Endothelial cell of umbilical vein (primary cell): Measurements from ENCODE around the gene TRIM41. TPM values are rescaled to one million over a fixed set of nuclear protein-coding genes. Genes with fewer than 3 reads are reported as not detected.

Source experiments
- BruUV-seq: library from RNA; stranded (reverse); fragments of 400-500 nt; replicated peaks from 2 replicates; lab custom pipeline; 2021; lab: Mats Ljungman, UMichigan
- CTCF ChIA-PET: fragments of 300-600, 350-600 bp; sonication (Branson Sonifier 250); formaldehyde crosslinking; loops from one replicate; lab custom pipeline; 2021; ENCODE audit warnings: antibody characterized with exemption, inconsistent platforms; lab: Charles Lee
- POLR2A ChIA-PET: fragments of 300-600, 350-600 bp; sonication (Branson Sonifier 250); formaldehyde crosslinking; loops from one replicate; lab custom pipeline; 2021; ENCODE audit warnings: antibody characterized with exemption, inconsistent platforms; lab: Charles Lee
- DNase-seq: peaks from one replicate; pipeline ENCODE4 v3.0.0-alpha.2; 2011; ENCODE audit warnings: low read depth, low spot score
- FAIRE-seq: peaks from 2 replicates; lab custom pipeline; 2011; peaks lifted over from hg19 to GRCh38; lab: Jason Lieb, UNC
- H2AFZ ChIP-seq: 2 replicates; pipeline ENCODE4 v1.6.0; 2012; ENCODE audit warnings: low read depth, low read length, control low read depth, inconsistent platforms
- H3K27ac ChIP-seq: 2 replicates; pipeline ENCODE4 v1.5.1; 2011; ENCODE audit warnings: low read depth, mild to moderate bottlenecking, control low read depth, low read length, moderate library complexity; ENCODE audit not compliant: insufficient read depth
- H3K27me3 ChIP-seq, 2 experiments: 2 replicates each; pipeline versions ENCODE4 v1.6.0 to v1.6.1; 2011; ENCODE audit warnings: low read length in 2 of 2, mixed read lengths in 1 of 2; ENCODE audit not compliant: control insufficient read depth in 2 of 2, insufficient read depth in 2 of 2
- H3K36me3 ChIP-seq, 2 experiments: 2 replicates in 1 of 2; 3 replicates in 1 of 2; pipeline ENCODE4 v1.5.1; 2011; ENCODE audit warnings: low read length in 2 of 2, mild to moderate bottlenecking in 1 of 2, moderate library complexity in 1 of 2; ENCODE audit not compliant: control insufficient read depth in 2 of 2, insufficient read depth in 2 of 2; ENCODE audit errors: extremely low read depth in 1 of 2
- H3K4me1 ChIP-seq: 3 replicates; pipeline ENCODE4 v1.5.1; 2011; ENCODE audit warnings: mild to moderate bottlenecking, low read length; ENCODE audit not compliant: control insufficient read depth, insufficient read depth; ENCODE audit errors: extremely low read depth
- H3K4me2 ChIP-seq: 2 replicates; pipeline ENCODE4 v1.6.1; 2011; ENCODE audit warnings: low read length, control low read depth, mixed read lengths; ENCODE audit not compliant: insufficient read depth
- H3K4me3 ChIP-seq, 3 experiments: fragments of 200-600 bp in 1 of 3; sonication (generic), shearing (Covaris generic) in 1 of 3; replicated peaks in 1 of 3; 2 replicates each; pipeline ENCODE4 v1.5.1; 2011 to 2016; ENCODE audit warnings: control low read depth in 3 of 3, low read length in 3 of 3, mild to moderate bottlenecking in 2 of 3, inconsistent platforms in 1 of 3, low read depth in 1 of 3, moderate library complexity in 1 of 3; ENCODE audit not compliant: insufficient read depth in 1 of 3
- H3K79me2 ChIP-seq: 2 replicates; pipeline ENCODE4 v1.6.0; 2012; ENCODE audit warnings: low read length, inconsistent platforms; ENCODE audit not compliant: control insufficient read depth, insufficient read depth
- H3K9ac ChIP-seq: replicated peaks from 2 replicates; pipeline ENCODE3; 2011; ENCODE audit warnings: low read length, control low read depth; ENCODE audit not compliant: insufficient read depth; ENCODE audit errors: extremely low read depth
- H3K9me1 ChIP-seq: replicated peaks from 3 replicates; pipeline ENCODE4 v1.6.0; 2011; ENCODE audit warnings: mild to moderate bottlenecking, low read length; ENCODE audit not compliant: control insufficient read depth, insufficient read depth; ENCODE audit errors: extremely low read depth
- H3K9me3 ChIP-seq: replicated peaks from 2 replicates; pipeline ENCODE4 v1.5.1; 2012; ENCODE audit warnings: low read length, inconsistent platforms; ENCODE audit not compliant: control insufficient read depth, insufficient read depth
- H4K20me1 ChIP-seq: replicated peaks from 2 replicates; pipeline ENCODE3; 2011; ENCODE audit warnings: mild to moderate bottlenecking, low read length; ENCODE audit not compliant: control insufficient read depth, insufficient read depth; ENCODE audit errors: extremely low read depth
- GATA2 ChIP-seq: IDR thresholded peaks from 2 replicates; pipeline ENCODE4 v1.7.0; 2011; ENCODE audit warnings: low read depth, mild to moderate bottlenecking, moderate library complexity, mixed read lengths, low read length; ENCODE audit not compliant: insufficient read length, insufficient read depth
- dilution Hi-C: fragments of 300-500 bp; cut with MboI; formaldehyde crosslinking; loops from one replicate; pipeline ENCODE4 v1.15.0; 2019; ENCODE audit warnings: low sequenced_read_pairs; ENCODE audit not compliant: extremely low pct_ligation_motif_present
- intact Hi-C: fragments of 100-400 bp; cut with micrococcal nuclease; formaldehyde crosslinking; loops from one replicate; pipeline ENCODE4 v1.10.0; 2022
- polyA plus RNA-seq, 4 experiments: library from polyadenylated mRNA; depleted of rRNA in 3 of 4; stranded (reverse) in 3 of 4; unstranded in 1 of 4; fragments of >200 nt; gene quantifications; 2 replicates each; pipeline versions ENCODE4 v1.2.1 to v1.2.3, GENCODE V29; 2011 to 2012; ENCODE audit warnings: missing spikeins in 1 of 4
- total RNA-seq: library from RNA; stranded (reverse); gene quantifications from 2 replicates; pipeline ENCODE4 v1.2.3, GENCODE V29; 2021
- TF ChIP-seq, protein P1 (sequence below), 2 donors: IDR thresholded peaks; 1 replicate in 1 of 2; 2 replicates in 1 of 2; pipeline ENCODE4 v1.5.1; 2011; ENCODE audit warnings: low read length in 2 of 2, mild to moderate bottlenecking in 2 of 2, moderate library complexity in 2 of 2, control low read depth in 1 of 2, inconsistent platforms in 1 of 2, low read depth in 1 of 2; ENCODE audit not compliant: insufficient read depth in 1 of 2; ENCODE audit errors: extremely low read depth in 1 of 2

The TRIM41 gene
- total and polyA plus RNA-seq, 2 donors (not counting 3 experiments of a cell fraction or from before 2014, with no cell fraction given): 11.2 to 19.9 TPM

DNA sequence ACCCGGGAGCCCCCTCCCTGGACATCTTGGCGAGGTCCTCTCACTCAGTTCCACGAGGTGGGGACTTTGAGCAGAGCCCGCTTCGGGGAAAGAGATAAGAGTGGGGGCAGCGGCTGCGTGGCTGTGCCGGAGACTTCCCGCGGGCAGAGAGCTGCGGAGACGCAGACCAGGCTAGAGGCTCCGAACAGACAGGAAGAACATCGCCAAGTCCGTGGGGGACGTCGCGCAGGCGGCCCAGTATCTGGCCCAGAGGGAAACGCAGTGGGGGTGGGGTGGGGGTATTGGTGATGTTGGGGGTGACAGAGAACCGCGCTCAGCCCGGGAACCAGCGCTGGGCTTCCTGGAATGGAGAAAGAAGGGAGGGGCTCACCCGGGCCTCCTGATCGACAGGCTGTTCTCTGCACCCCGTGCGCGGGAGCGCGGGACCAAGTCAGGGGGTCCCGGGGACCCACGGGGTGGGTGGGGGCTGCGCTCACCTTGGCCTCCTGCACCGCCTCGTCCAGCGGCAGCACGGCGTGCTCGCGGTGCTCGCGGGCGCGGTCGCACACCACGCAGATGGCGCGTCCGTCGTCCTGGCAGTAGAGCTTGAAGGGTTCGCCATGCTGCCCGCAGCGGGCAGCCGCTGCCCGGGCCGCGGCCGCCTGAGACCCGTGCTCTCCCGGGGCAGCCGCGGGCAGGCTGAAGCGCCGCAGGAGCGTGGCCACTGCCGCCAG is 18.8 kb upstream of the TRIM41 start:
- POLR2A ChIA-PET: interaction anchor here (0.9 to 2.1 kb wide), 3 partner anchors 13 to 19 kb away, joined by 5 to 11 read pairs (median 6); partner anchors contain the start of gene TRIM41

More for the DNA sequence above, 18.8 kb upstream of the TRIM41 start:
- TF ChIP-seq GATA2: no peak
- TF ChIP-seq, protein P1, sequence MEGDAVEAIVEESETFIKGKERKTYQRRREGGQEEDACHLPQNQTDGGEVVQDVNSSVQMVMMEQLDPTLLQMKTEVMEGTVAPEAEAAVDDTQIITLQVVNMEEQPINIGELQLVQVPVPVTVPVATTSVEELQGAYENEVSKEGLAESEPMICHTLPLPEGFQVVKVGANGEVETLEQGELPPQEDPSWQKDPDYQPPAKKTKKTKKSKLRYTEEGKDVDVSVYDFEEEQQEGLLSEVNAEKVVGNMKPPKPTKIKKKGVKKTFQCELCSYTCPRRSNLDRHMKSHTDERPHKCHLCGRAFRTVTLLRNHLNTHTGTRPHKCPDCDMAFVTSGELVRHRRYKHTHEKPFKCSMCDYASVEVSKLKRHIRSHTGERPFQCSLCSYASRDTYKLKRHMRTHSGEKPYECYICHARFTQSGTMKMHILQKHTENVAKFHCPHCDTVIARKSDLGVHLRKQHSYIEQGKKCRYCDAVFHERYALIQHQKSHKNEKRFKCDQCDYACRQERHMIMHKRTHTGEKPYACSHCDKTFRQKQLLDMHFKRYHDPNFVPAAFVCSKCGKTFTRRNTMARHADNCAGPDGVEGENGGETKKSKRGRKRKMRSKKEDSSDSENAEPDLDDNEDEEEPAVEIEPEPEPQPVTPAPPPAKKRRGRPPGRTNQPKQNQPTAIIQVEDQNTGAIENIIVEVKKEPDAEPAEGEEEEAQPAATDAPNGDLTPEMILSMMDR (IDR thresholded peaks at IDR 0.05; ENCODE audit: extremely low read depth in 1 of 2, insufficient read depth in 1 of 2, low read depth in 1 of 2, low read length in 2 of 2): no peak
- H3K9me3 ChIP-seq: no peaks in the 10 kb centered on the region
- no peak overlapping the region for H3K9ac ChIP-seq
- DNase-seq (peak; percentile 60), FAIRE-seq (peak; percentile 26)
- no TSS peak for BruUV-seq
- CTCF ChIA-PET: interaction anchor here (0.9 to 8.0 kb wide), 3 partner anchors 13 to 20 kb away, joined by 3 to 95 read pairs (median 13); no protein-coding TSS in a partner anchor
- peaks cover 0 to 2% of the 10 kb centered on the region in 2 experiments for H3K27me3 ChIP-seq
- H3K4me3 ChIP-seq: peak overlapping the region; percentile 36 to 50 (median 46)
- no peaks in the 10 kb centered on the region for H3K79me2 ChIP-seq
- H3K36me3 ChIP-seq: no peaks in the 10 kb centered on the region
- H3K4me1 ChIP-seq: peaks cover 12% of the 10 kb centered on the region
- H3K27ac ChIP-seq: no peak overlapping the region
- no peaks in the 10 kb centered on the region for H4K20me1 ChIP-seq
- H3K9me1 ChIP-seq: no peaks in the 10 kb centered on the region
- intact Hi-C loops (loop anchor here (10.0 kb wide), 1 partner anchor 1649 kb away; the partner anchor contains the start of gene RUFY1), dilution Hi-C loops (no loop called here)
- H2AFZ ChIP-seq: peak overlapping the region; percentile 87
- H3K4me2 ChIP-seq: peak overlapping the region; percentile 51
